Epidermal melanocyte (primary cell): ENCODE data around the gene MACROD2.

ENCODE experiments used
- DNase-seq: peaks from one replicate; pipeline ENCODE4 v3.0.0; 2011; ENCODE audit warnings: low spot score; ENCODE audit not compliant: insufficient read length

MACROD2 gene

GRCh38 chr20:14404515-14404914, 409.2 kb downstream of the MACROD2 start:
- DNase-seq: no peak

- DNase-seq: no peak
Observed at GRCh38 chr20:14406495-14406894, 411.2 kb downstream of the MACROD2 start.

GRCh38 chr20:14407336-14407735, 412.0 kb downstream of the MACROD2 start:
- no peak for DNase-seq

GRCh38 chr20:14410869-14411555, 415.7 kb downstream of the MACROD2 start:
- DNase-seq: no peak

GRCh38 chr20:14412065-14412681, 416.9 kb downstream of the MACROD2 start:
- DNase-seq: no peak

- DNase-seq: no peak
Observed at GRCh38 chr20:14413835-14414234, 418.5 kb downstream of the MACROD2 start.

- no peak for DNase-seq
Observed at GRCh38 chr20:14414560-14414959, 419.2 kb downstream of the MACROD2 start.

GRCh38 chr20:14415467-14415866, 420.2 kb downstream of the MACROD2 start:
- DNase-seq: no peak

GRCh38 chr20:14418376-14418775, 423.1 kb downstream of the MACROD2 start:
- DNase-seq: no peak

GRCh38 chr20:14422892-14423291, 427.6 kb downstream of the MACROD2 start:
- no peak for DNase-seq

GRCh38 chr20:14431568-14431967, 436.3 kb downstream of the MACROD2 start:
- DNase-seq: no peak

- DNase-seq: no peak
Observed at GRCh38 chr20:14432085-14432484, 436.8 kb downstream of the MACROD2 start.

- no peak for DNase-seq
Observed at GRCh38 chr20:14432597-14432996, 437.3 kb downstream of the MACROD2 start.

- no peak for DNase-seq
Observed at GRCh38 chr20:14434384-14435136, 439.2 kb downstream of the MACROD2 start.

GRCh38 chr20:14441201-14441600, 445.9 kb downstream of the MACROD2 start:
- DNase-seq: no peak

GRCh38 chr20:14444106-14444505, 448.8 kb downstream of the MACROD2 start:
- DNase-seq: no peak

GRCh38 chr20:14445310-14445709, 450.0 kb downstream of the MACROD2 start:
- DNase-seq: no peak

- no peak for DNase-seq
Observed at GRCh38 chr20:14445902-14446301, 450.6 kb downstream of the MACROD2 start.

- no peak for DNase-seq
Observed at GRCh38 chr20:14446446-14446845, 451.1 kb downstream of the MACROD2 start.

GRCh38 chr20:14449323-14449722, 454.0 kb downstream of the MACROD2 start:
- no peak for DNase-seq

- no peak for DNase-seq
Observed at GRCh38 chr20:14450256-14450655, 454.9 kb downstream of the MACROD2 start.

GRCh38 chr20:14451458-14451857, 456.1 kb downstream of the MACROD2 start:
- DNase-seq: no peak
